GM18517 (cell line): Measurements from ENCODE around the gene PRR13.
"Not testable (repeated sequence)": the region's sequence is repeated elsewhere in the genome, so short reads cannot be mapped to it uniquely, and the experiment has no call there.

Experiments used
- ATAC-seq: cut with Tn5 transposase; IDR thresholded peaks from one replicate; pipeline ENCODE4 v1.9.1; 2021; ENCODE audit warnings: mild to moderate bottlenecking, moderate library complexity; ENCODE audit not compliant: unreplicated experiment

Gene PRR13

GRCh38 chr12:53435326-53435725, 6.2 kb upstream of the PRR13 start:
- not testable (repeated sequence) for ATAC-seq

DNA sequence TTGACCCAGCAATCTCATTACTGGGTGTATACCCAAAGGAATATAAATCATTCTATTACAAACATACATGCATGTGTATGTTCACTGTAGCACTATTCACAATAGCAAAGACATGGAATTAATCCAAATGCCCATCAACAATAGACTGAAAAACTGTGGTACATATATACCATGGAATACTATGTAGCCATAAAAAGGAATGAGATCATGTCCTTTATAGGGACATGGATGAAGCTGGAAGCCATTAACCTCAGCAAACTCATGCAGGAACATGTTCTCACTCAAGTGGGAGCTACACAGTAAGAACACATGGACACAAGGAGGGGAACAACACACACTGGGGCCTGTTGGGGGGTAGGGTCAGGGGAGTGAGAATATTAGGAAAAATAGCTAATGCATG, 2.0 kb upstream of the PRR13 start:
- ATAC-seq = not testable (repeated sequence)

DNA sequence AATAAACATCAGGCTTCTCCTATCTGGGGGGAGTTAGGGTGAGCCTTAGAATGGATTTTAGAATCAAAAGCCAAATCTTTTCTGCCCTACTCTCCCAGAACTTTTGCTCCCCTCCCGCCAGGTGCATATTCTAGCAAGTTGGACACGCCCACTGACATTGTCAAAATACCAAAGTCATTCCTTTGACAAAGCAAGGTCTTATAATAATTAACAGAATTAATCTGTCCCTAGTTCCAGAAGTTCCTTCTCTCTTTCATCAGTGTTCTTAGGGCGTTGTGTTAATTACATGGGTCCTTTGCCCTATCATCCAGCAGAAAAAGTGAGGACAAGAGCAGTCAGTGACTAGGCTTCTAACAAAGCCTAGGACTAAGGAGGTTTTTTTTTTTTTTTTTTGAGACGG, 2.4 kb downstream of the PRR13 start:
- ATAC-seq = no peak

- not testable (repeated sequence) for ATAC-seq
Observed at GRCh38 chr12:53444593-53445325, 3.2 kb downstream of the PRR13 start.

DNA sequence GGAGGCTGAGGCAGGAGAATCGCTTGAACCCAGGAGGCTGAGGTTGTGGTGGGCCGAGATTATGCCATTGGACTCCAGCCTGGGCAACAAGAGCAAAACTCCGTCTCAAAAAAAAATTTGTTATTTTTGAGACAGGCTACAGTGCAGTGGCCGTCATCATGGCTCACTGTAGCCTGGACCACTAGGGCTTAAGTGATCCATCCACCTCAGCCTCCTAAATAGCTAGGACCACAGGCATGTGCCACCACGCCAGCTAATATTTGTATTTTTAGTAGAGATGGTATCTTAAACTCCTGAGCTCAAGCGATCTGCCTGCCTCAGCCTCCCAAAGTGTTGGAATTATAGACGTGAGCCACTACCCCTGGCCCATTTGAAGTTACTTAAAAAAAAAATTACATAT, 9.4 kb downstream of the PRR13 start:
- ATAC-seq = no peak

DNA sequence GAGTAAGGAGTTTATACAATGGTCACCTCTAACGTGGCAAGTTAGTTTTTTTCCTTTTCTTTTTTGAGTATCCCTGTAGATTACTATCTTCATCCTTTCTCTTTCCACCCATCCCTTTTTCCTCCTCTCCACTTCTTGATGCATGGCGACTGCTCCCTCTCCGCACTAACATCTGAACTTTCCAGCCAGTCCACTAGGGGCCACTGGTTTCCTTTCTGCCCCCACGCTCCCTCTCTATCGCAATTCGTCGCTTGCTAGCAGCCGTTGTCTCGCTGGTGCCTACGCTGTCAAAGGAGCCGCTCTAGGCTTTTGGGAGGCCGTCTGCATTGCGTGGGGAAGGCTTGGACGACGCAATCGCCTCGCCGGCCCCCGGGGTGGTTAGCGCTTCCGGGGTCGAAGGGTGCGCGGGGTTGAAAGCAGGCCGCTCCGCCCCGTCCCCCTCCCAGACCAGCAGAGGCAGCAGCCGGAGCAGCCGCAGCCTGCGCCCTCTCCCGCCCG, 10.2 kb downstream of the PRR13 start, which contains the start of gene PCBP2:
TSS of gene PCBP2 (plus strand) at position 442 of the 498 bp plus-strand sequence. CDS start 2,699 bp downstream, outside the sequence.
- ATAC-seq = peak; percentile 96

GRCh38 chr12:53452159-53453077, 10.9 kb downstream of the PRR13 start:
- no peak for ATAC-seq

DNA sequence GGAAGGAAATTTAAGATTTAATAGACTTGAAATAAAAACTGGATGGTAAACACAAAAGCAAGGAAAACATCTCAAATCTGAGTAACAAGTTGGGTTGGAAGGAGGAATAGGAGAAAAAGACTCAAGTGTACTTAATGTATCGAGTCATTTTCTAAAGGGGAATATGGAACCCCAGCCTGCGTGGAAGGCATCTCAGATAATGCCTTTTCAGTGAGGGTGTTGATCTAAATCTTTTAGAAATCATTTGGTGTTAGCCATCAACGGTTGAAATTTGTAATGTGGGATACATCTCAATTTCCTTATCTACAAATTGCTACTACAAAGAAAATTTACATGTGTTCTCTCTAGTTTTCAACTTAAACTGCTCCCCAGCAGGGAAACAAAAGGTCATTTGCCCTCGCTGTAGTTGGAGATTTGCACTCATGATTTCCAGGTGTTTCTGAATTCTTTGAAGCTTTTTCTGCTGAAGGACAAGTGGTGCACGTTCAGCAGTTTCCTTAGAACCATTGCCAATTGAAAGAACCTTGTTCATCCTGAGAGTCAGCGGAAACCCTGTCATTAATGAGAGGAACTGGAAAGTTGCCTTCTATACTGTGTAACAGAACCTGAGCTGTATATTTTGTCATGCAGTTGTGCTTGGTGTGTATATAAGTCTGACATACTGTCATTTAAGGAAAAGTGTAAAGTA, 12.6 kb downstream of the PRR13 start:
- ATAC-seq = no peak

GRCh38 chr12:53454707-53455106, 13.2 kb downstream of the PRR13 start:
- ATAC-seq = no peak

DNA sequence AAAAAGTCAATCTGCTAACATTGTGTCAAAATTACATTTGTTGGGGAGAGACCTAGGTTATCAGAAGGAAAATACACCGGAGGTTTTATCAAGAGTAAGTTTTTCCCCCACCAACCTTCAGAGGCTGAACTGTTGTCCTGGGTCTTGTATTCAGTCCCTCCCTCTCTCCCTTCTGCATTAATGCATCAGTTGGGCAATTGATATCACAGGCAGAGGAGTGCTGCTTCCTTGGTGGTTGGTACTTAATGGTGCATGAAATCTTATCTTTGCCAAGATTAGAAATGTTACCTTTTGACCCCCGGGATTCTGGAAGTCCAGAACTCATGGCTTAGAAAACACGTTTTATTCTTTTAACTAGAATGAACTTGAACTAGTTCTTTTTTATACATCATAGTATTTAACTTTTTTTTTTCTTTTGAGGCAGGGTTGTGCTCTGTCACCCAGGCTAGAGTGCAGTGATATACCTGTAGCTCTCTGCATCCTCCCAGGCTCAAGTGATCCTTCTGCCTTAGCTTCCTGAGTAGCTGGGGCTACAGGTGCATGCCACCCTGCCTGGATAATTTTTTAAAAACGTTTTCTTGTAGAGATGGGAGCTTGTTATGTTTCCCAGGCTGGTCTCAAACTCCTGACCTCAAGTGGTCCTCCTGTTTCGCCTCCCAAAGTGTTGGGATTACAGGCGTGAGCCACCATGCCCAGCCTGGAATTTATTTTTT, 15.3 kb downstream of the PRR13 start:
- ATAC-seq = no peak

- ATAC-seq = no peak
Observed at GRCh38 chr12:53459097-53459496, 17.6 kb downstream of the PRR13 start.

GRCh38 chr12:53461059-53461458, 19.5 kb downstream of the PRR13 start:
- ATAC-seq = no peak

- no peak for ATAC-seq
Observed at GRCh38 chr12:53461591-53461990, 20.1 kb downstream of the PRR13 start.

- ATAC-seq = no peak
Observed at GRCh38 chr12:53462935-53463334, 21.4 kb downstream of the PRR13 start.

DNA sequence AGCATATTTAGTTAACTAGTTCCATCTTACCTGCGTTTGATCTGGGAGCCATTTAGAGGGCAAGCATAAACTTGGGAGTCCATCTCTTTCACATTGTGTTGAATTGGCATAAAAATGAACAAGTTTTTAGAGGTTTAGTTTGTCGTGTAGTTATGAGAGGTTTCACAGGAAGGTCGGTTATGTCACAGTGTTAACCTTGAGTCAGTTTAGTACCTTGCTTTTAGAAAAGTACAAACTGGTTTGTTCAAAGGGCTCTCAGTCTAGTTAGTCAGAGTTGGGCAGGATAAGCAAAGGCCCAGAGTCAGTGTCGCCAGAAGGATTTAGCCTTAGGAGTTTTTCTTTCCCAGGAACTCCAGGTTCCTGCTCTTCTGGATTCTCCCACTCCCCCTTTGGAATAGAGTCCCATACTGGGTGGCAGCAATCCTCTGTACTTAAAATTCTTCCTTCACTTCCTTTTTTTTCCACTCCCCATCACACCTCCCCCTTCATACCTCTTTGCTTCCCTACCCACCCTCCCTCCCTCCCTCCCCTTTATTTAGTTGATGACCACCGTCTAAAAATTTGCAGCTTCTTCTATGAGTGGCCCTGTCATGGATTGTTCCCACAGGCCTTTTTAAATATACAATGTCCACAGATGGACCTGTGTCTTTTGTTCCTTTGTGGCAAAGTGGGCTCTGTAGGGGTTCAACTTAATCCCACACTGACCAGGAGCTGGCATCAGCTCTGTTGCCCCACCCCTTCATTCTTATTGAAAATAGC, 22.4 kb downstream of the PRR13 start:
- ATAC-seq = no peak

GRCh38 chr12:53464685-53465418, 23.3 kb downstream of the PRR13 start:
- no peak for ATAC-seq

GRCh38 chr12:53465679-53466078, 24.1 kb downstream of the PRR13 start:
- ATAC-seq = no peak

GRCh38 chr12:53466640-53467039, 25.1 kb downstream of the PRR13 start:
- ATAC-seq = no peak

- ATAC-seq = no peak
Observed at GRCh38 chr12:53467082-53467481, 25.5 kb downstream of the PRR13 start.
